SK-N-SH (cell line): ENCODE data around the gene GLIS2. TPM values are rescaled to one million over a fixed set of nuclear protein-coding genes. Genes with fewer than 3 reads are reported as not detected.

ENCODE experiments used
- CTCF ChIA-PET: fragments of 300-600, 350-600 bp; formaldehyde crosslinking; extraction: SDS; loops from one replicate; lab custom pipeline; 2021; lab: Yijun Ruan, JAX
- POLR2A ChIA-PET: fragments of 350-600 bp; sonication (Branson Sonifier 250); formaldehyde crosslinking; extraction: SDS; loops from one replicate; lab custom pipeline; 2020; ENCODE audit warnings: antibody characterized with exemption, inconsistent platforms; lab: Yijun Ruan, JAX
- DNase-seq: peaks from one replicate; pipeline ENCODE4 v3.0.0; 2012
- H2AFZ ChIP-seq: fragments of 200-600 bp; sonication (generic); 2 replicates; pipeline ENCODE4 v1.8.1; 2016; ENCODE audit warnings: antibody characterized with exemption, mild to moderate bottlenecking, low read depth
- H3F3A ChIP-seq: fragments of 200-600 bp; sonication (generic); replicated peaks from 2 replicates; pipeline ENCODE3; 2016; ENCODE audit warnings: antibody characterized with exemption, mild to moderate bottlenecking; ENCODE audit not compliant: insufficient read depth
- H3K27ac ChIP-seq, 2 experiments: fragments of 200-500 bp in 1 of 2; fragments of 200-600 bp in 1 of 2; sonication (Bioruptor generic) in 1 of 2; sonication (generic), shearing (Covaris generic) in 1 of 2; 2 replicates each; pipeline versions ENCODE4 v1.5.1 to v1.6.1; 2014 to 2016; ENCODE audit warnings: low read depth in 2 of 2, inconsistent platforms in 1 of 2, low read length in 1 of 2, mild to moderate bottlenecking in 1 of 2, mixed read lengths in 1 of 2
- H3K27me3 ChIP-seq: fragments of 200-600 bp; sonication (generic), shearing (Covaris generic); 2 replicates; pipeline ENCODE4 v1.6.1; 2016; ENCODE audit warnings: mixed run types; ENCODE audit not compliant: insufficient read depth
- H3K36me3 ChIP-seq, 2 experiments: fragments of 200-500 bp in 1 of 2; fragments of 200-600 bp in 1 of 2; sonication (Bioruptor generic) in 1 of 2; sonication (generic) in 1 of 2; replicated peaks in 1 of 2; 2 replicates each; pipeline versions ENCODE3 to v1.5.1; 2014 to 2016; ENCODE audit warnings: low read length in 1 of 2, mild to moderate bottlenecking in 1 of 2; ENCODE audit not compliant: insufficient read depth in 2 of 2, control insufficient read depth in 1 of 2
- H3K4me1 ChIP-seq, 2 experiments: fragments of 200-500 bp in 1 of 2; fragments of 200-600 bp in 1 of 2; sonication (Bioruptor generic) in 1 of 2; sonication (generic), shearing (Covaris generic) in 1 of 2; 2 replicates each; pipeline versions ENCODE4 v1.5.1 to v1.6.1; 2014 to 2016; ENCODE audit warnings: low read depth in 1 of 2, low read length in 1 of 2, mixed run types in 1 of 2; ENCODE audit not compliant: insufficient read depth in 2 of 2, control insufficient read depth in 1 of 2
- H3K4me2 ChIP-seq: fragments of 200-600 bp; sonication (generic), shearing (Covaris generic); 2 replicates; pipeline ENCODE4 v1.6.1; 2017; ENCODE audit warnings: mixed run types
- H3K4me3 ChIP-seq, 2 experiments: fragments of 200-500 bp in 1 of 2; fragments of 200-600 bp in 1 of 2; sonication (Bioruptor generic) in 1 of 2; sonication (generic), shearing (Covaris generic) in 1 of 2; 2 replicates each; pipeline versions ENCODE4 v1.5.1 to v1.8.1; 2014 to 2016; ENCODE audit warnings: low read depth in 2 of 2, inconsistent platforms in 1 of 2, low read length in 1 of 2, mild to moderate bottlenecking in 1 of 2, mixed read lengths in 1 of 2, moderate library complexity in 1 of 2
- H3K79me2 ChIP-seq: fragments of 200-600 bp; sonication (generic); 2 replicates; pipeline ENCODE4 v1.8.1; 2017; ENCODE audit warnings: mild to moderate bottlenecking; ENCODE audit not compliant: insufficient read depth
- H3K9ac ChIP-seq: fragments of 200-600 bp; sonication (generic); 2 replicates; pipeline ENCODE4 v1.6.1; 2017; ENCODE audit warnings: mixed run types
- H3K9me2 ChIP-seq: fragments of 200-600 bp; sonication (generic); 2 replicates; pipeline ENCODE4 v1.6.1; 2017; ENCODE audit warnings: mixed run types
- H3K9me3 ChIP-seq: fragments of 200-600 bp; sonication (generic); 2 replicates; pipeline ENCODE4 v1.6.1; 2017; ENCODE audit warnings: mixed run types, mild to moderate bottlenecking, moderate library complexity
- H4K20me1 ChIP-seq: fragments of 200-600 bp; sonication (generic); 2 replicates; pipeline ENCODE4 v1.6.1; 2017; ENCODE audit warnings: mild to moderate bottlenecking, mixed run types; ENCODE audit not compliant: insufficient read depth
- GABPA ChIP-seq: IDR thresholded peaks from 2 replicates; pipeline ENCODE4 v1.4.0; 2012; ENCODE audit warnings: low read depth, mild to moderate bottlenecking
- GATA2 ChIP-seq: sonication (generic); formaldehyde crosslinking; IDR thresholded peaks from 2 replicates; pipeline ENCODE4 v1.5.0; 2020; ENCODE audit warnings: mild to moderate bottlenecking, missing genetic modification reagents
- MXI1 ChIP-seq: IDR thresholded peaks from 2 replicates; pipeline ENCODE4 v1.6.1; 2012; ENCODE audit warnings: mild to moderate bottlenecking, low read depth, low read length, improper control_type of control experiment
- REST ChIP-seq: IDR thresholded peaks from 2 replicates; pipeline ENCODE4 v1.6.1; 2012; ENCODE audit warnings: mild to moderate bottlenecking, low read depth, low read length, moderate library complexity
- RXRA ChIP-seq: IDR thresholded peaks from 2 replicates; pipeline ENCODE4 v1.4.0; 2012; ENCODE audit warnings: low read depth, mild to moderate bottlenecking, borderline replicate concordance
- WGBS: methylation state at CpG from one replicate; pipeline ENCODE4 v1.1.6; 2017; ENCODE audit warnings: low lambda C conversion rate; 5-methylcytosine and 5-hydroxymethylcytosine counted together
- polyA plus RNA-seq, 3 experiments: library from polyadenylated mRNA; depleted of rRNA; stranded (reverse); fragments of >200 nt; gene quantifications; 2 replicates each; pipeline ENCODE4 v1.2.3, GENCODE V29; 2012

GLIS2 gene
- polyA plus RNA-seq, 1 of the 3 experiments (the other 2 are of a cell fraction), result 6.5 TPM

DNA sequence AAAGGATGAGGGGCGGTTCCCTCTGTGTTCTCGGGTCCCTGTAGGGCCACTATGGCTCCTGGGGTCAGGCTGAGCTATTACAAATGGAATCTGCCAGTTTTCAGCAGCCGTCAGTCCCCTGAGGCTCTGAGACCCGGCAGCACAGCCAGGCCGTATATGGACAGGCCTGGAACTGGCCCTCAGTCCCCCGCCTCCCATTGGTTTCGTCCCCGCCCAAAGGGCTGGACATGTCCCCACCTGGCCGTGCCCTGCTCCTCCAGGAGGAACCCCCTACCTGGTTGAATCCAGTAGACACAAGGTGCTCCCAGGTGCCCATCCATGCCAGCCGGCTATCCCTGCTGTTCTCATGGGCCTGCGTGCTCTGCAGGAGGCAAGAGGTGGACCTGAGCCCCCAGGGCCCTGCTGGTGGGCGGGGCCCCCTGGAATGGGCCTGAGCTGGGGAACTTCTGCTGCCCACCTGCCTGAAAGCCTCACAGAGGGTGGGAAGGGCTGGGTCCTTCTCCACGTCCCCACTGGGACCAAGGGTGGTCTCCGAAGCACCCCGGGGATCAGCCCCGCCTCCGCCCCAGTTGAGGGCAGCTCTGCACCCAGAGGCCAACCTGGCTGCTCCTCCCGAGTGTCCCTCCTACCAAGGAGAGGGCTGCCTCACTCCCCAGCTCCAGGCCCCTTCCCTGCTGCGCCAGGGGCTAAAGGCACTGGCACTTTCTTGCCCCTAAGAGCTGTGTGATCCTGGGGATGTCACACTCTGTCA, 72.6 kb downstream of the GLIS2 start:
- no peaks in the 10 kb centered on the region for H3K9me2 ChIP-seq
- peaks cover 0 to 5% of the 10 kb centered on the region in 2 experiments for H3K36me3 ChIP-seq
- no peak overlapping the region for H3K4me2 ChIP-seq
- ChIA-PET POLR2A (no interaction called here), CTCF (interaction anchor here (1.7 to 32.1 kb wide), 4 partner anchors 8 to 29 kb away, joined by 4 to 558 read pairs (median 13); no protein-coding TSS in a partner anchor)
- H2AFZ ChIP-seq, result no peak overlapping the region
- H3K27ac ChIP-seq, result peak overlapping the region in 1 of 2 experiments; percentile 25; a peak in 1 of 4 replicates
- no peaks in the 10 kb centered on the region for H3K79me2 ChIP-seq
- H3K9me3 ChIP-seq, result no peaks in the 10 kb centered on the region
- H3K9ac ChIP-seq, result no peak overlapping the region
- peaks cover 14% of the 10 kb centered on the region for H3F3A ChIP-seq
- peaks cover 50 to 85% of the 10 kb centered on the region in 2 experiments; a peak in 3 of 4 replicates for H3K4me1 ChIP-seq
- TF ChIP-seq GATA2 (CRISPR knock-in tag) (no peak), RXRA (no peak), MXI1 (no peak), REST (no peak), GABPA (no peak)
- peaks cover 3% of the 10 kb centered on the region; the same call in 1 of the 2 replicates for H4K20me1 ChIP-seq
- no peak for DNase-seq
- no peak overlapping the region for H3K4me3 ChIP-seq
- H3K27me3 ChIP-seq, result no peaks in the 10 kb centered on the region
- WGBS, result 100% methylated on average over 1 of the region's 19 CpGs

Other genes starting within 250 kb of the GLIS2 start
- 2.7 and 5.2 TPM in 2 replicates for gene ADCY9, start 199.6 kb upstream of the GLIS2 start, polyA plus RNA-seq (2012; rRNA removed)
- gene SRL, start 74.0 kb upstream of the GLIS2 start, polyA plus RNA-seq (2012; rRNA removed), result not detected in 2 replicates
- gene TFAP4, start 43.0 kb upstream of the GLIS2 start, polyA plus RNA-seq (2012; rRNA removed), result 8.8 and 13.1 TPM in 2 replicates
- gene PAM16, start 35.3 kb downstream of the GLIS2 start, polyA plus RNA-seq (2012; rRNA removed), result 96.3 and 96.4 TPM in 2 replicates
- gene VASN, start 55.8 kb downstream of the GLIS2 start, polyA plus RNA-seq (2012; rRNA removed), result 11.4 and 37.4 TPM in 2 replicates
- gene CORO7, start 100.5 kb downstream of the GLIS2 start, polyA plus RNA-seq (2012; rRNA removed), result 21.9 and 25.8 TPM in 2 replicates
- 48.7 and 52.6 TPM in 2 replicates for gene DNAJA3, start 109.8 kb downstream of the GLIS2 start, polyA plus RNA-seq (2012; rRNA removed)
- gene NMRAL1, start 158.6 kb downstream of the GLIS2 start, polyA plus RNA-seq (2012; rRNA removed), result 99.9 and 102 TPM in 2 replicates
- gene HMOX2, start 160.3 kb downstream of the GLIS2 start, polyA plus RNA-seq (2012; rRNA removed), result 65.1 and 75.5 TPM in 2 replicates
- 19.4 and 30.2 TPM in 2 replicates for gene CDIP1, start 222.7 kb downstream of the GLIS2 start, polyA plus RNA-seq (2012; rRNA removed)
- 0.05 TPM in 2 replicates for gene C16orf96, start 240.3 kb downstream of the GLIS2 start, polyA plus RNA-seq (2012; rRNA removed)